HEK293T (cell line): Measurements from ENCODE around the gene PLET1.

Source experiments
- CTCF ChIA-PET: fragments of 350-600 bp; formaldehyde crosslinking; extraction: SDS; loops from one replicate; lab custom pipeline; 2021; ENCODE audit warnings: antibody characterized with exemption, inconsistent platforms; lab: Yijun Ruan, JAX
- POLR2A ChIA-PET: fragments of 350-600 bp; formaldehyde crosslinking; extraction: SDS; loops from one replicate; lab custom pipeline; 2020; ENCODE audit warnings: antibody characterized with exemption, inconsistent platforms; lab: Yijun Ruan, JAX
- DNase-seq: peaks from one replicate; pipeline ENCODE4 v3.0.0; 2012; ENCODE audit warnings: mixed read lengths; ENCODE audit errors: extremely low spot score
- ARNT ChIP-seq: fragments of 450-650 bp; IDR thresholded peaks from 2 replicates; pipeline ENCODE4 v1.6.1; 2017; ENCODE audit warnings: mild to moderate bottlenecking
- BHLHE40 ChIP-seq: fragments of 450-650 bp; IDR thresholded peaks from 2 replicates; pipeline ENCODE4 v1.6.1; 2016; ENCODE audit warnings: mild to moderate bottlenecking, moderate library complexity, borderline replicate concordance
- CTBP1 ChIP-seq: fragments of 450-650 bp; IDR thresholded peaks from 2 replicates; pipeline ENCODE4 v1.6.1; 2016; ENCODE audit warnings: borderline replicate concordance
- ELF4 ChIP-seq: fragments of 450-650 bp; IDR thresholded peaks from 2 replicates; pipeline ENCODE4 v1.6.1; 2017; ENCODE audit warnings: antibody characterized with exemption
- FOXA1 ChIP-seq: fragments of 450-650 bp; IDR thresholded peaks from 2 replicates; pipeline ENCODE4 v1.6.1; 2016; ENCODE audit warnings: mild to moderate bottlenecking
- FOXK2 ChIP-seq: fragments of 450-650 bp; IDR thresholded peaks from 2 replicates; pipeline ENCODE4 v1.6.1; 2016; ENCODE audit warnings: mild to moderate bottlenecking
- FOXM1 ChIP-seq: fragments of 450-650 bp; IDR thresholded peaks from 2 replicates; pipeline ENCODE4 v1.6.1; 2017; ENCODE audit warnings: mild to moderate bottlenecking, borderline replicate concordance
- HDGF ChIP-seq: fragments of 450-650 bp; IDR thresholded peaks from 2 replicates; pipeline ENCODE4 v1.6.1; 2017; ENCODE audit warnings: antibody characterized with exemption, borderline replicate concordance
- L3MBTL2 ChIP-seq: fragments of 450-650 bp; conservative IDR thresholded peaks from 2 replicates; pipeline ENCODE4 v1.6.1; 2016; ENCODE audit warnings: mild to moderate bottlenecking
- LEF1 ChIP-seq: fragments of 450-650 bp; IDR thresholded peaks from 2 replicates; pipeline ENCODE4 v1.6.1; 2017; ENCODE audit warnings: mild to moderate bottlenecking, borderline replicate concordance
- NFRKB ChIP-seq: fragments of 450-650 bp; IDR thresholded peaks from 2 replicates; pipeline ENCODE4 v1.6.1; 2016; ENCODE audit warnings: mild to moderate bottlenecking, moderate library complexity
- PKNOX1 ChIP-seq: fragments of 450-650 bp; IDR thresholded peaks from 2 replicates; pipeline ENCODE4 v1.6.1; 2016
- SP1 ChIP-seq: fragments of 450-650 bp; IDR thresholded peaks from 2 replicates; pipeline ENCODE4 v1.6.1; 2017
- SUZ12 ChIP-seq: fragments of 450-650 bp; IDR thresholded peaks from 2 replicates; pipeline ENCODE4 v1.6.1; 2016; ENCODE audit warnings: mild to moderate bottlenecking
- TARDBP ChIP-seq: fragments of 450-650 bp; IDR thresholded peaks from 2 replicates; pipeline ENCODE4 v1.6.1; 2016
- ZNF384 ChIP-seq: fragments of 450-650 bp; IDR thresholded peaks from 2 replicates; pipeline ENCODE4 v1.6.1; 2016

The PLET1 gene

GRCh38 chr11:112278803-112279202 is 18.1 kb upstream of the PLET1 start:
- no peak for DNase-seq
- POLR2A ChIA-PET = interaction anchor here (1.4 kb wide), 1 partner anchor 52 kb away, joined by 8 read pairs; the partner anchor contains the start of gene PTS
- CTCF ChIA-PET = interaction anchor here (0.6 to 1.9 kb wide), 4 partner anchors 11 to 59 kb away, joined by 3 to 17 read pairs (median 6); no protein-coding TSS in a partner anchor

GRCh38 chr11:112277941-112278340 is 17.3 kb upstream of the PLET1 start:
- no peak for DNase-seq
- CTCF ChIA-PET = interaction anchor here (0.6 to 0.7 kb wide), 2 partner anchors 52 to 307 kb away, joined by 3 read pairs; partner anchors contain the start of gene PTS
- TF ChIP-seq ARNT (no peak), BHLHE40 (no peak), CTBP1 (no peak), L3MBTL2 (no peak), FOXM1 (no peak), PKNOX1 (no peak), SUZ12 (no peak), ELF4 (no peak), SP1 (no peak), TARDBP (no peak), FOXK2 (no peak), NFRKB (no peak), FOXA1 (no peak), HDGF (no peak), LEF1 (no peak), ZNF384 (no peak)
- POLR2A ChIA-PET = no interaction called here

More at GRCh38 chr11:112278803-112279202, 18.1 kb upstream of the PLET1 start:
- TF ChIP-seq FOXM1 (no peak), FOXK2 (no peak), SP1 (no peak), CTBP1 (no peak), L3MBTL2 (no peak), LEF1 (no peak)

- CTCF ChIA-PET = no interaction called here
- POLR2A ChIA-PET = no interaction called here
- no peak for DNase-seq
- TF ChIP-seq FOXM1 (no peak), CTBP1 (no peak), L3MBTL2 (no peak), ELF4 (no peak), SP1 (no peak), NFRKB (no peak), ZNF384 (no peak), TARDBP (no peak), FOXA1 (no peak), BHLHE40 (no peak), LEF1 (no peak), HDGF (no peak), SUZ12 (no peak), FOXK2 (no peak), ARNT (no peak), PKNOX1 (no peak)
Observed at GRCh38 chr11:112277029-112277428, 16.4 kb upstream of the PLET1 start.

GRCh38 chr11:112274007-112274783 is 13.5 kb upstream of the PLET1 start:
- no peak for TF ChIP-seq PKNOX1
- no peak for TF ChIP-seq L3MBTL2
- TF ChIP-seq FOXK2 = no peak
- TF ChIP-seq NFRKB = no peak
- no peak for TF ChIP-seq FOXA1
- TF ChIP-seq ZNF384 = no peak
- no peak for TF ChIP-seq LEF1
- no peak for TF ChIP-seq CTBP1
- no peak for TF ChIP-seq BHLHE40
- TF ChIP-seq HDGF = no peak
- TF ChIP-seq ELF4 = no peak
- no peak for TF ChIP-seq SUZ12
- no peak for TF ChIP-seq ARNT
- TF ChIP-seq FOXM1 = no peak
- TF ChIP-seq SP1 = no peak
- TF ChIP-seq TARDBP = no peak
- ChIA-PET POLR2A (no interaction called here), CTCF (no interaction called here)
- DNase-seq = no peak

GRCh38 chr11:112273066-112273465 is 12.4 kb upstream of the PLET1 start:
- POLR2A ChIA-PET = no interaction called here

More at GRCh38 chr11:112273066-112273465, 12.4 kb upstream of the PLET1 start:
- DNase-seq = no peak
- CTCF ChIA-PET = no interaction called here
- no peak for TF ChIP-seq HDGF
- no peak for TF ChIP-seq ARNT
- no peak for TF ChIP-seq PKNOX1
- TF ChIP-seq ZNF384 = no peak
- no peak for TF ChIP-seq FOXK2
- TF ChIP-seq BHLHE40 = no peak
- no peak for TF ChIP-seq FOXA1
- no peak for TF ChIP-seq LEF1
- no peak for TF ChIP-seq CTBP1
- TF ChIP-seq NFRKB = no peak
- no peak for TF ChIP-seq ELF4
- no peak for TF ChIP-seq FOXM1
- TF ChIP-seq L3MBTL2 = no peak
- TF ChIP-seq SP1 = no peak
- TF ChIP-seq TARDBP = no peak
- no peak for TF ChIP-seq SUZ12
